Activated CD8-positive, alpha-beta memory T cell treated with anti-CD3 and anti-CD28 coated beads, Interleukin-2, amount 50 U/mL, for 24 hours (primary cell): ENCODE data around the gene NXF2B.
"Not testable (repeated sequence)": the region's sequence is repeated elsewhere in the genome, so short reads cannot be mapped to it uniquely, and the experiment has no call there.

ENCODE experiments used
- DNase-seq: peaks from one replicate; pipeline ENCODE4 v3.0.0-alpha.2; 2020; ENCODE audit errors: extremely low read depth

NXF2B gene, protein sequence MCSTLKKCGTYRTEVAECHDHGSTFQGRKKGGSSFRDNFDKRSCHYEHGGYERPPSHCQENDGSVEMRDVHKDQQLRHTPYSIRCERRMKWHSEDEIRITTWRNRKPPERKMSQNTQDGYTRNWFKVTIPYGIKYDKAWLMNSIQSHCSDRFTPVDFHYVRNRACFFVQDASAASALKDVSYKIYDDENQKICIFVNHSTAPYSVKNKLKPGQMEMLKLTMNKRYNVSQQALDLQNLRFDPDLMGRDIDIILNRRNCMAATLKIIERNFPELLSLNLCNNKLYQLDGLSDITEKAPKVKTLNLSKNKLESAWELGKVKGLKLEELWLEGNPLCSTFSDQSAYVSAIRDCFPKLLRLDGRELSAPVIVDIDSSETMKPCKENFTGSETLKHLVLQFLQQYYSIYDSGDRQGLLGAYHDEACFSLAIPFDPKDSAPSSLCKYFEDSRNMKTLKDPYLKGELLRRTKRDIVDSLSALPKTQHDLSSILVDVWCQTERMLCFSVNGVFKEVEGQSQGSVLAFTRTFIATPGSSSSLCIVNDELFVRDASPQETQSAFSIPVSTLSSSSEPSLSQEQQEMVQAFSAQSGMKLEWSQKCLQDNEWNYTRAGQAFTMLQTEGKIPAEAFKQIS

DNA sequence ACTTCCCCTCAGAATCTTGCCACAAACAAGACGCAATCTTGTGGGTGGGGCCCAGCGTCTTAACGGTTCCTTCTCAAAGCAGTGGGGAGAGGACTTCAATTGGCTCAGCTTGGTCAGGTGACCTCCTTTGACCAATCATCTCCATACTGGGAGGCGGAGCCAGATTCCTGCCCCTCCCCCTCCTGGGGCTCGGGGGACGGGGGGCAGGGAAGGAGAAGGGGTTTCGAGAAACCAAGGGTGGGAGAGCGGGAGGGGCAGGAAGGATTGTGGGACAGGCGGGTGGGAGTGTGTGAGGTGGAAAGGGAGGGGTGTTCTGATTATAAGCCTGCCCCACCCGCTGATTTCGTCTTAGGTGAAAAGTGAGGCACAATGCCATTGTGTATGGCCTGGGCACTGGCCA, at the start of gene NXF2B:
Gene NXF2B (minus strand): TSS at position 101 of the 400 bp plus-strand sequence. CDS start 59,972 bp downstream, outside the sequence.
- DNase-seq, result not testable (repeated sequence)

DNA sequence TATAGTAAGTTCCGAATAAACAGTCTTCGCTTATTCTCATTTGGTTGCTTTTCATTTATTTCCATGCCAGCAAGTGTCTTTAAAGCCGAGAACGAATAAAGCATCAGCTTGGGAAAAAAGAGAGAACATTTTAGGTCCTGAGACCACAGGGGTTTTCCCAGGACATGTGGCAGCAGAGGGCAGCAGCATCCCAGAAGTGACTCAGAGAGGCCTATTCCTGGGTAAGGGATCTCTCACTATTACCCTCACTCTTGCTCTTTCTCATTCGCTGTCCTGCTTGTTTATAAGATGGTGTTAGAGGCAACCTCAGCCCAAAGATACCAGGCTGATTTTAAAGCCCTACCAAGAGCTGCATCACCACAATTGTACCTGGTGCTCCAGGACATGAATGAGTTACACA, 39.0 kb upstream of the NXF2B start:
- not testable (repeated sequence) for DNase-seq

DNA sequence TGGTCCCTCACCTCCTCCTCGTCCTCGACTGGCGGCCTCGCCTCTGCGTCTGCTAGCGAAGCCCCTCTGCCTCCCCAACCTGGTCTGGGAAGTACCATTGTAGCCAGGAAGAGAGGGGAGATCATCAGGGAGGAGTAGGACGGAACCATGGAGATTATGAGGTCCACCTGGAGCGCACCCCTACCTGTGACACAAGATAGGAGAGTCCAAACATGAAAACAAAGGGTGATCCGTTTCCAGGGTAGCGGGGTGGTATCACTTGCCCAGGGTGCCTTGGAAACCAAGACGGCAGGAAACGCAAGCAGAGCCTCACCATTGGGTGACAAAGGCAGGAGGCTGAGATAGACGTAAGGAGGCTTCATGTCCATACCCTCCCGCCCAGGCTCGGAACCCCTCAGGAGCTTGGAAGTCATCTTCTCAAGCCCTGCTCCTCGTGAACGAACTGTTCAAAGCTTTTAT, 32.0 kb upstream of the NXF2B start, which contains the start of gene TCP11X2:
Gene TCP11X2 (minus strand): TSS at position 51 of the 459 bp plus-strand sequence.
- DNase-seq, result not testable (repeated sequence)

DNA sequence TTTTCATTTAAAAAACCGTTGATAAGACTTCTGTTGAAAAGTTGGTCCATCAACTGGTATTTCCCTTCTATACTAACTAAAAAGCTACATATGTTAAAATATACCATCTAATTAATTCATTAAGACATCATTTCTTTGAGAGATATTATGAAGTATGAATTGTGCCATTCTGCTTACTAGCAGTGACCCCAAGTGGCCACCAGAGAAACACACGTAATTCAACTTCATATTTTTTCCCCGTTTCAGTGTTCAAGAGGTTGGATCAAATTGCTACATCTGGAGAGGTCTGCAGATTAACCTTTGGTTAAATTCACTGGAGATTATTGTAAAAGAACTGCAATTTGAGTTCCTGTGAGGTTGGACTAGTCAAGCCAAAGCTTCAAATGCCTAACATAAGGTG, 30.4 kb upstream of the NXF2B start:
- DNase-seq, result not testable (repeated sequence)

DNA sequence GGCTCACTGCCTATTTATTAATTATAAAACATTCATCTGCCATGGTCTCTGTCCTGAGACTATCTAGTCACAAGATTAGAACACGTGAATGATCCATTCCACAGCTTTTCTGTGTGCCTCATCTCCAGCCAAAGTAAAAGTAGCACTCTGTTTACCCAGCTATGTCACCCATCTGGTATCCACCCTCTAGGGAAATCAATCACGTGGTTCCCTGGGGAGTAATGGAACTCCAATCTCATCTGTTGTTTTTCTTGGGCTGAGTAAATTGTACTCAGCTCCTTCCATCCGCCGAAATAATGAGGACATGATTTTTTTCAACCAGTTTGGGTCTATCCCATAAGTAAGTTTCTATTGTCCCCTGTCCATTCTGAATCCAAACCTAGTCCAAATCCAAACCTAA, 18.8 kb upstream of the NXF2B start:
- DNase-seq, result not testable (repeated sequence)

DNA sequence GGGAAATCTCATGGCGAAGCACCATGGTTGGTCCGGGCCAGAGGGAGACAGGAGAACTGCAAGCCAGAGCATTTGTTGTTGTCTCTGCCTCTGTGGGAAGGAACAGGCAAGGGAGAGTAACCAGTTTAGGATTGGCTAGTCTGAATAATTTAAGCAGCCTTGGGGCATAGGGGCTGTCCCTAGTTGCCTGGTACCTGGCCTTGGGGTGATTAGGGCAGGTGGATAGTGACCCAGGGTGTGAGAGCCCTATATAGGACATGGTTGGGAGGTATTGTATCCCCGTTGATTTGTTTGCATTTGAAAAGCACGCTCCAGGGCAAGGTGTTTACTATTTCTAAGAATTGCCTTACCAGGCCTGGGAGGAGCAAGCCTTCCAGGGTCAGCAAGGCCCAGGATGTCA, 25.3 kb downstream of the NXF2B start:
- DNase-seq, result not testable (repeated sequence)

DNA sequence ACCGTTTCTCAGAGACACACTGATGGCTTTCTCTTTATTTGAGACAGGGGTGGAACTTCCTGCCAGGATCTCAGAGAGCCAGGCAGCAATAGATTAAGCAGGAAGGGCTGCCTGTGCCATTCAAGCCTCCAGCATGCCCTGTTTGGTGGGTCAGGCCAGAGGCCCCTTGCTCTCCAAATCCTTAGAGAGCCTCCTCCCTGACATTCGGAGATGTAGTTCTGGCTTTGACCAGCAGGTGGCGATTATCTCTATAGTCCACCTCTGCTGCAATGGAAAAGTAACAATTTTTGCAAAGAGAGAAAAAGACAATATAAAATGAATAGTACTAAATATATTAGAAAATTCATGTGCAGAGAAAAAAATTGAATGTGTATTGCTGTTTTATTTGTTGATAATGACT, 93.9 kb downstream of the NXF2B start:
- peak; percentile 35 for DNase-seq

DNA sequence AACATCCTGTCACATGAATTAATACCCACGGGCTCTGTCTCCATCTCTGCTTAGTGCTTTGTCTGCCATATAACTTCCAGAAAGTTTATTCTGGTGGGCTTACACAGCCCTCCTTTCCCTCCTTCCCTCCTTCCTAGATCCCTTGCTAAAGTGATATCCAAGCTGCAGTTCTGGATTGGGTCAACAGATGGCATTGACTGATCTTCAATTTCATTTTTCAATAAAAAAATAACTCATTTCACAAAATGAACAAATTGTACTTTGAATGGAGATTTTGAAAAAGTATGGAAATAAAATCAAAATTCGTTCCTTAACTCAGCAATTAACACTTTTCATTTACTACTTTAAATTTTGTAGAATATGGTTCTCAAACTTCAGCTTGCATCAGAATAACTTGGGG, 97.9 kb downstream of the NXF2B start:
- no peak for DNase-seq

DNA sequence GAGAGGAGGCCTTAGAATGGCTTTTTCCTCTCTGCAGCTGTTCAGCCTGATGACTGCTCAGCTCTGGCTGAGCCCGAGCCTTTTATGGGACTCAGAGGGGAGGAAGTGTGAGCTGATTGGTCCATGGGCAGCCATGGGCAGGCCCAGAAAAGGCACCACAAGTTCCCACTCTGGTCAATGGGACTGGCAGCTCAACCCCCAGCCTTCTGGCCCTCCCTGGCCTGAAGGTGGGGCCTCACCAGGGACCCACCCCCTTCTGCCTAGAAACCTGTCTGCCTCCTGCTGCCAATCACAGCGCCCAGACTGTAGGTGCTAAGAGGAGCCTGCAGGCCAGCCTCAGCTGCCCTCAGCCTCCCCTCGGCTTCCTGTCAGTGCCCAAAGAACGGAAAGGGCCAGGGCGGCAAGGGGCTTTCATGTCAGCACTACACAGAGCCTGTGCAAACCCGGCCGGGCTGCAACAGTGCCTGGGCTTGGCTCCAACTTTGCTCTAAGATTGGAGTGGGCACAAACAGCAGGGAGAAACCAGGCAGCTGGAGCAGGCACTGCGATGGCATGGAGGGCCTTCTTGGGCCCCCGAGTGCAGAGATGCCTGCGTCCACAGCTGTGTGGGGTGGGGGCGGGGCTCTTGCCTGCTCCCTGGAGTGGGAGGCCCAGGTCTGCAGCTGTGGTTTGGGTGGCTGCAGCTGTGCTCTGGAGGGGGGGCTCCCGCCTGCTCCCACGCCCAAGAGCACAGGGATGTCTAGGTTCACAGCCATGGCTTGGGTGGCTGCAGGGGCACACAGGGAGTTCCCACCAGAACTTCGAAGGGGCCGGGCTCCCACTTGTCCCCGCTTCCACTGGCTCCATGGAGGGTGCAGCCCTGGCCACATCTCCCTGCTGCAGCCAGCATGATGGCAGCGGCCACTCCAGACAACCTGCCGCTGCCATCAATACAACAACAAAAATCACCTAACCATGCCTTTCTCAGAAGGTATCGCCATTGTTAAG, 100.2 kb downstream of the NXF2B start:
- no peak for DNase-seq

DNA sequence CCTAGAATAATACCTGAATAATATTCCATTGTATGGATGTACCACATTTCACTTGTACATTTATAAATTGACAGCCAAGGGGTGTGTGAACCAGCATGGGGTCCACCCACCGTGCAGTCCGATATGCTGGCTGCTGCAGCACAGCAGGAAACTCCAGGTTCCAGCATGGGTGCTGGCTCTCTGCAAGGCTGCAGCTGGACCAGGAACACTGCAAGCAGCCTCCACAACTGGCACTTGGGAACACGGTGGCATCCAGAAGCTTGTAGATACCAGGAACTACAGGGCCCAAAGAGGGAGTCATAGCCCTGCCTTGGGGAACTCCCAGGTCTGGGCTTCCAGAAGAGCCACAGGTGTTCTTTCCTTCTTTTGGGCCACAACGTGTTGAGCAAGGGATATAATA, 101.6 kb downstream of the NXF2B start:
- no peak for DNase-seq
